ENCODE measurements around the gene HAGHL. TPM values are rescaled to one million over a fixed set of nuclear protein-coding genes. Genes with fewer than 3 reads are reported as not detected.
"Not testable (repeated sequence)": the region's sequence is repeated elsewhere in the genome, so short reads cannot be mapped to it uniquely, and the experiment has no call there.

Gene HAGHL
- total RNA-seq, 2 experiments from 2014 or later, result 5.0 to 5.7 TPM

DNA sequence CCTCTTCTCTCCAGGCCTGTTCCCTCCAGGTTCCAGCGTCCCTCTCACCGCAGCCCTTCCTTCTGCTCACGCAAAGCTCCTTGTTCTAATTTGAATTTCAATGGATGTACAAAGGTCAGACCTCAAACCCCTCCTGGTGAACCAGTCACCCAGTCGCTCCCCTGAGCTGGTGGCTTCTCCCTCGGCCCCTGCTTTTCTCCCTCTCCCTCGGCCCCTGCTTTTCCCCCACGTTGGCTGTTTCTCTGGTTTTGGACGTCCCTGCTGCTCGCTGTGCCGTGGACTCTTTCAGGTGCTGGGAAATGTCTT, 25.1 kb downstream of the HAGHL start:
- Mint-ChIP-seq H3K27ac (no peak overlapping the region), H3K4me1 (peaks cover 3% of the 10 kb centered on the region), H3K27me3 (peaks cover 7% of the 10 kb centered on the region), H3K36me3 (ENCODE audit: low read depth) (no peaks in the 10 kb centered on the region), H3K4me3 (no peak overlapping the region), H3K9me3 (no peaks in the 10 kb centered on the region)
- POLR2A ChIA-PET, result no interaction called here
- no peak for DNase-seq
- CTCF ChIA-PET, result no interaction called here

DNA sequence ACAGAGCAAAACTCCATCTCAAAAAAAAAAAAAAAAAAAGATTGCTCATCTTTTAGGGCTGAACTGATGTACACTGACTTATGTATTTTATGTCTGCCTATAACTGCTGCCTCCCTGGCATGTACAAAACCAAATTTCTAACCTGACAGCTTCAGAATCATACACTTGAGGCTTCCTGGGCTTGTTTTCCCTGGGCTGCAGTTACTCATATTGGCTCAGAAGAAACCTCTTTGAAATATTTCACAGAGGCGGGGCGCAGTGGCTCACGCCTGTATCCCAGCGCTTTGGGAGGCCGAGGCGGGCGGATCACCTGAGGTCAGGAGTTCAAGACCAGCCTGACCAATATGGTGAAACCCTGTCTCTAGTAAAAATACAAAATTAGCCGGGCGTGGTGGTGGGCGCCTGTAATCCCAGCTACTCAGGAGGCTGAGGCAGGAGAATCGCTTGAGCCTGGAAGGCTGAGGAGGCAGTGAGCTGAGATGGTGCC, 27.3 kb downstream of the HAGHL start:
- DNase-seq; H3K4me3 Mint-ChIP-seq; H3K4me1 Mint-ChIP-seq; H3K27me3 Mint-ChIP-seq; H3K27ac Mint-ChIP-seq; H3K36me3 Mint-ChIP-seq (ENCODE audit: low read depth); CTCF ChIA-PET; POLR2A ChIA-PET; H3K9me3 Mint-ChIP-seq: not testable (repeated sequence)

DNA sequence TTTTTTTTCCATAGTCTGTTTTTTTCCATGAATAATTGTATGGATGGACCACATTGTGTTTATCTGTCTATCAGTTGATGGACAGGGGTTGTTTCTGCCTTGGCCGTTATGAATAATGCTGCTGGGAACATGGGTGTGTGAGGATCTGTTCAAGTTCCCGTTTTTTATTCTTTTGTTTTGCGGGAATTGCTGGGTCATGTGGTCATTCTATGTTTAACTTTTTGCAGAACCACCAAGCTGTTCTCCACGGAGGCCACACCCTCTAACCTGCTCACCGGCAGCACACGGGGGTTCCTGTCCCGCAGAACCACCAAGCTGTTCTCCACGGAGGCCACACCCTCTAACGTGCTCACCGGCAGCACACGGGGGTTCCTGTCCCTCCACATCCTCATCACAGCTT, 27.8 kb downstream of the HAGHL start:
- Mint-ChIP-seq H3K4me3 (no peak overlapping the region), H3K36me3 (ENCODE audit: low read depth) (no peaks in the 10 kb centered on the region), H3K4me1 (peaks cover 3% of the 10 kb centered on the region), H3K27me3 (peaks cover 7% of the 10 kb centered on the region), H3K27ac (no peak overlapping the region), H3K9me3 (no peaks in the 10 kb centered on the region)
- CTCF ChIA-PET, result no interaction called here
- no peak for DNase-seq
- POLR2A ChIA-PET, result no interaction called here

DNA sequence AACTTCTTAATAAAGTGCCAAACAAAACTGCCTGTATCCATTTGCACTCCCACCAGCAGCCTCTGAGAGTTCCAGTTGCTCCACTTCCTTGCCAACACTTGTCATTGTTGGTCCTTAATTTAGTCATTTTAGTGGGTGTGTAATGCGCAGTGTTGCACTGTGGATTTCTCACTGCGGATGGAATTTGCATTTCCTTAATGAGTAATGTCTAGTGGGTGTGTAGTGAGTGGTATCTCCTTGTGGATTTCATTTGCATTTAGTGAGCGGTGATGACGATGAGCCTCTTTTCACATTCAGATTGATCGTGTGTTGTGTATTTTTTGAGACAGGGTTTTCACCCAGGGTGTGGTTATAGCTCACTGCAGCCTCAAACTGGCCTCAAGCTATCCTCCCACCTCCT, 29.5 kb downstream of the HAGHL start:
- Mint-ChIP-seq H3K27ac (no peak overlapping the region), H3K9me3 (no peaks in the 10 kb centered on the region), H3K27me3 (peaks cover 7% of the 10 kb centered on the region), H3K4me1 (peaks cover 3% of the 10 kb centered on the region), H3K4me3 (no peak overlapping the region), H3K36me3 (ENCODE audit: low read depth) (no peaks in the 10 kb centered on the region)
- no peak for DNase-seq
- POLR2A ChIA-PET, result interaction anchor here (0.6 kb wide), 1 partner anchor 35 kb away, joined by 4 read pairs; the partner anchor contains the start of gene ANTKMT
- CTCF ChIA-PET, result interaction anchor here (0.8 kb wide), 1 partner anchor 16 kb away, joined by 3 read pairs; the partner anchor contains the start of gene CIAO3

DNA sequence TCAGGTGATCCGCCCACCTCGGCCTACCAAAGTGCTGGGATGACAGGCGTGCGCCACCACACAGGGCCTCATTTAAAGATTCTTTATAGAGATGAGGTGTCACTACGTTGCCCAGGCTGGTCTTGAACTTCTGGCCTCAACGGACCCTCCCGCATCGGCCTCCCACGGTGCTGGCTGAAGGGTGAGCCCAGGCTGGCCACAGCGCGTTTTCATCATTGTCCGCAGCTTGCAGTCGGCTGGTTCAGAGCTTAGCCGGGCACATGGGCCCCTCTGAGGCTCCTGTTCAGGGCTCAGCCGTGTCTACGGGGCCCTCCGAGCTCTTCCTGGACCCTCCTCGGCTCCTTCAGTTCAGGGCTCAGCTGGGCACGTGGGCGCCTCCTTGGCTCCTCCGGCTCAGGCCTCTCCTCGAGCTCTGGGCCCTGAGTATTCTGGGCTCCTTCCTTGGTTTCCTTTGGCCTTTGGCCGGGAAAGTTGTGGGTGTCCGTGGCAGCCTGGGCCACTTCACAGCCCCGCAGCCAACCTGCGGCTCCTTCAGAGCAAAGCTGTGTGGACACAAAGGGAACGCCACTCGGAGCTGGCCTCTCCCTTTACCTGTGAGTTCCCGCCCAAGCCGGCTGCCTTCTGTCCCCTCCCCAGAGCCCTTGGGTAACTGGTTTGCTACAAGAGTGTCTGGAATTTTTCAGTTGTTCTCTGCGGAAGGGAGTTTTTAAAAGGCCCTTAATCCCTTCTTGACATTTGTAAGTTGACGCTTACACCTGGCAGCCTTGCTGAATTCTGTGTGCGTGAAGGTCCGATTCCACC, 32.4 kb downstream of the HAGHL start:
- ChIA-PET CTCF (no interaction called here), POLR2A (no interaction called here)
- Mint-ChIP-seq H3K36me3 (ENCODE audit: low read depth) (no peaks in the 10 kb centered on the region), H3K27me3 (peaks cover 7% of the 10 kb centered on the region), H3K27ac (no peak overlapping the region), H3K9me3 (no peaks in the 10 kb centered on the region), H3K4me3 (no peak overlapping the region), H3K4me1 (peaks cover 3% of the 10 kb centered on the region)
- no peak for DNase-seq

DNA sequence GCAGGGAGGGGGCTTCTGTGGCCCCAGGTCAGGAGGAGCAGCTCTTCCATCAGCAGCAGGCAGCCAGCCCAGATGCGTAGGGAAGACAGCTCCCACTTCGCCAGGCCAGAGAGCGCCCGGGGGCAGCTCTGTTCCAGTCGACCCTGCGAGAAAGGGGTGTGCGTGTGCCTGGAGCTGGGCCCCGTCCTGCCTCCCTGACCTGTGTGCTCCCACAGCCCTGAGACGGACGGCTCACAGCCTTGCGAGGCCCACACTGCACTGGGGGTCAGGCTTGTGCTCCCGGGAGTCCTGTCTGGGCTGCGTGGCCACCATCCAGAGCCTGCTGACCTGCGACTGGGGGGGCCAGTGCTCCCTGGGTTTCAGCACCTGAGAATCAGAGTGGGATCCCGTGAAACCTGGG, 33.2 kb downstream of the HAGHL start:
- ChIA-PET CTCF (no interaction called here), POLR2A (no interaction called here)
- no peak overlapping the region for H3K27ac Mint-ChIP-seq
- H3K4me3 Mint-ChIP-seq, result no peak overlapping the region
- H3K36me3 Mint-ChIP-seq (ENCODE audit: low read depth), result no peaks in the 10 kb centered on the region
- no peak for DNase-seq
- H3K4me1 Mint-ChIP-seq, result no peaks in the 10 kb centered on the region
- H3K27me3 Mint-ChIP-seq, result peaks cover 5% of the 10 kb centered on the region
- H3K9me3 Mint-ChIP-seq, result no peaks in the 10 kb centered on the region

DNA sequence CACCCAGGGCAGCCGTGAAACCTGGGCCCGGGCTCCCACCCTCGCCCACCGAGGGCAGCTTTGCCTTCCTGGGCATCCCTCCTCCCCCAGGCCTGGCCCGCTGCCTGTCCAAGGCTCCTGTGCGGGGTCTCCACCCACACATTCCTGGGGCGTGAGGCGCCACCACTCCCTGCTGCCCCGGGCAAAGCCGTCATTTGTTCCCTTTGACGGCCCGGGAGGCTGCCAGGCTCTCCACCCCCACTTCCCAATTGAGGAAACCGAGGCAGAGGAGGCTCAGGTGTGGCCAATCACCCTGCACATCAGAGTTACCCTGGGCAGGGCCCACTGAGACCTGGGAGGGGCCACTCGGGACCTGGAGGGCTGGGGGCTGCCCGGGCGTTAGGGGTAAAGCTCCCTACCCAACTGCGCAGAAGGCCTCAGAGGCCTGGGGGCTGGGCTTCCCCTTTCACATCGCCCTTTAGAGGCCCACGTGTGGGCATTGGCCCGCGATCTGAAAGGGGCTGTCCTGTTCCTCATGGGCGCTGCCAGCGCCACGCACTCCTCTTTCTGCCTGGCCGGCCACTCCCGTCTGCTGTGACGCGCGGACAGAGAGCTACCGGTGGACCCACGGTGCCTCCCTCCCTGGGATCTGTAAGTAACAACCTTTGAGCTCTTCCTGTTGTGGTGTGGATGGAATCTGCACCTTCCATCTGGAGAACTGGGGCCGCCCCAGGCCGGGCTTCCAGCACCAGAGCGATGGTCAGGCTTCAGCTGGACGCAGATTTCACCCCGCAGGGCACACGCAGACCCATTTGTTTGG, 33.8 kb downstream of the HAGHL start, which contains the start of gene MSLN:
MSLN (plus strand) TSS at position 190 of the 799 bp plus-strand sequence. CDS start 1,947 bp downstream, outside the sequence.
- CTCF ChIA-PET, result no interaction called here
- H3K4me3 Mint-ChIP-seq, result no peak within 1 kb of the TSS
- POLR2A ChIA-PET, result no interaction called here

DNA sequence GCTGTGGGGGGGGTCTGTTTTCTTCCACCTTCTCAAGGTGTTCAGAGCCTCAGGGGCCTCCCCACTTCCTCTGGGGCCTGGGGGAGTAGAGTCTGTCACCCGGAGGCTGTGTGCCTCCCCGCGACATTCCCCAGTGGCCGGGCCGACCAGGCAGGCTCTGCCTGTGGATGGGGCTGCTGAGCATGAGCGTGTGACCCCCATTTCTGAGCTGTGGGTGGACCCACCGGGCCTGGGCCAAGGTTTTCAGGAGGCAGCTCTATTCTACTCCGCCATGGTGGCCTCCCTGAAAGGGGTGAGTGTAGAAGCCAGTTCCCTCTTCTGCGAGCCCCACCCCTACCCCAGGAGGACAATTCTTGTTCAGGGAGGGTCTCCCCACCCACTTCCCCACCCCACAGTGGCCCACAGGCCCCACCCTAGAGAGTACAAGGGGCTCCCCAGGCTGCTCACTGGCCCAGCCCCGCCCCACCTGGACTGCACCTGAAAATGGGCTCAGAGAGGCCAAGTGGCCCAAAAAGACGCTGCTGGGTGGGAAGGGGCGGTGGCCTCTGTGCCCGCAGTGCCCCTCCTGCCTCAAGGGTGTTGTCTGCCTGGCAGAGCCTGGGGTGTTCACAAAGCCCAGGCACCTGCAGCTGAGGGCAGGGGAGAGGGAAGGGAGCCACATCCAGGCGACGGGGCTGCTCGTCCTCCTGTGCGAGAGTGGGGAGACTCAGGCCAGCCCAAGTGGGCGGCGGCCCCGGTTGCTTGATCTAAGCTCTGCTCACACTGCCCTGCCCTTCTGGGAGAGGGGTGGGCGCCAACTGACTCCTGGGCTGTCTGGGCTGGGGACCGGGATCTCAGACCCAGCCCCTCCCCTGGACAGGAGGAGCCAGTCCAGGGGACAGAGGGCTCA, 35.0 kb downstream of the HAGHL start:
- Mint-ChIP-seq H3K36me3 (ENCODE audit: low read depth) (no peaks in the 10 kb centered on the region), H3K4me3 (no peak overlapping the region), H3K27ac (no peak overlapping the region), H3K9me3 (no peaks in the 10 kb centered on the region), H3K4me1 (no peaks in the 10 kb centered on the region), H3K27me3 (no peaks in the 10 kb centered on the region)
- ChIA-PET CTCF (no interaction called here), POLR2A (no interaction called here)
- DNase-seq, result no peak

More for the DNA sequence above, 33.8 kb downstream of the HAGHL start, which contains the start of gene MSLN:
- H3K4me1 Mint-ChIP-seq, result no peaks in the 10 kb centered on the region
- H3K27ac Mint-ChIP-seq, result no peak within 1 kb of the TSS
- H3K36me3 Mint-ChIP-seq (ENCODE audit: low read depth), result no peaks in the 10 kb centered on the region
- peaks cover 5% of the 10 kb centered on the region for H3K27me3 Mint-ChIP-seq
- H3K9me3 Mint-ChIP-seq, result no peaks in the 10 kb centered on the region
- no peak for DNase-seq

DNA sequence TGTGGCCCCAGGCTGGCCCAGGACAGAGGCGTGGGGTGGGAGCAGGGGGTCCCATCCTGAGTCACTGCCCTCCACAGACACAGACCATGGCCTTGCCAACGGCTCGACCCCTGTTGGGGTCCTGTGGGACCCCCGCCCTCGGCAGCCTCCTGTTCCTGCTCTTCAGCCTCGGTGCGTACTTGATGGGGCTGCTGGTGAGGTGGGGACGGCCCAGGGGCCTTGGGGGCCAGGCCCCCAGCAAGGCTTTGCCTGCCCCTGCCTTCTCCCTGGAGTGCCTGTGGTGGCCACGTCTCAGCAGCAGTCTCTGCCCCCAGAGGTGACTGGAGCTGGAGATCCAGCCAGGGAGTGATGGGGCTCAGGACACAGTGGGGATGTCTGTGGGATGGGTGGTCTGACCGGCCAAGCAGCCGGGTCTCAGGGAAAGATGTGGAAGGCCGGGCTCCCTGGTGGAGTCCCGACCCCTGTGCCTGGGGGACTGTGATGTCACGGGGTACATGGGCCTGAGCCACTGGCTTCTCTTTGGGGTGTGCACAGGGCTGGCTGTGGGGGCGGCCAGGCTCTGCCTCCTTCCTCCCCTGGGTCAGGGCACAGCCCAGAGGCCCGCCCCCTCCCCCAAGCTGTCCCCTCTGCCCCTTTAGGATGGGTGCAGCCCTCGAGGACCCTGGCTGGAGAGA, 35.8 kb downstream of the HAGHL start:
- Mint-ChIP-seq H3K36me3 (ENCODE audit: low read depth) (no peaks in the 10 kb centered on the region), H3K27me3 (no peaks in the 10 kb centered on the region), H3K9me3 (no peaks in the 10 kb centered on the region), H3K4me1 (no peaks in the 10 kb centered on the region), H3K4me3 (no peak overlapping the region), H3K27ac (peak overlapping the region; percentile 5)
- no peak for DNase-seq
- POLR2A ChIA-PET, result no interaction called here
- CTCF ChIA-PET, result no interaction called here

DNA sequence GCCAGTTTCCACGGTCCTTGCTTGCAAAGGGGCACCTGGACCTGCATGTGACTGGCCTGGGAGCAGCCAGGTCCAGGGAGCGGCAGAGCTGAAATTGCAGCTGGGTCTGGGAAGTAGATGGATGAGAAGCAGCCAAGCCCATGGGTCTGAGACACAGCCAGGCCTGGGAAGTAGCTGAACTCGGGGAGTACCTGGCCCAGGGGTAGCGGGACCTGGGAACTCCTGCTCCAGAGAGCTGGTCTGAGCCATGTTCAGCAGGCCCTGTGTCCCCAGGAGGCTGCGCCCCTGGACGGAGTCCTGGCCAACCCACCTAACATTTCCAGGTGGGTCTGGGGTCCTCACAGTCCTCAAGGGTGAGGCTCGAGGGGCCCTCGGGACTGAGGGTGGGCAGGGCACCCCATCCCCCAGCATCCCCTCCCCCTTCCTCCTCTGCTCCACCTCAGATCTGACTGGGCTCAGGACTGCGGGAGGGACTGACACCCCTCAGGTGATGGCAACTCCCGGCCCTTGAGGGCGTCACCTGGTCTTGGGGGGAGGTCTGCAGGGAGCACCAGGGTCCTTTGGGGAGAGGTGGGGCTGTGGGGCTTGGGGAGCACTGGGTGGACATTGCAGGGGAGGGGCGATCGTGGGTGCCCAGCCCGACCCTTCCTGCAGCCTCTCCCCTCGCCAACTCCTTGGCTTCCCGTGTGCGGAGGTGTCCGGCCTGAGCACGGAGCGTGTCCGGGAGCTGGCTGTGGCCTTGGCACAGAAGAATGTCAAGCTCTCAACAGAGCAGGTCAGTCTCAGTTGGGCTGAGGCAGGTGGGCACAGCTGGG, 36.7 kb downstream of the HAGHL start:
- Mint-ChIP-seq H3K27ac (no peak overlapping the region), H3K36me3 (ENCODE audit: low read depth) (no peaks in the 10 kb centered on the region), H3K9me3 (no peaks in the 10 kb centered on the region), H3K4me3 (no peak overlapping the region), H3K27me3 (no peaks in the 10 kb centered on the region), H3K4me1 (no peaks in the 10 kb centered on the region)
- ChIA-PET POLR2A (no interaction called here), CTCF (interaction anchor here (1.4 kb wide), 1 partner anchor 13 kb away, joined by 3 read pairs; no protein-coding TSS in a partner anchor)
- DNase-seq, result no peak

DNA sequence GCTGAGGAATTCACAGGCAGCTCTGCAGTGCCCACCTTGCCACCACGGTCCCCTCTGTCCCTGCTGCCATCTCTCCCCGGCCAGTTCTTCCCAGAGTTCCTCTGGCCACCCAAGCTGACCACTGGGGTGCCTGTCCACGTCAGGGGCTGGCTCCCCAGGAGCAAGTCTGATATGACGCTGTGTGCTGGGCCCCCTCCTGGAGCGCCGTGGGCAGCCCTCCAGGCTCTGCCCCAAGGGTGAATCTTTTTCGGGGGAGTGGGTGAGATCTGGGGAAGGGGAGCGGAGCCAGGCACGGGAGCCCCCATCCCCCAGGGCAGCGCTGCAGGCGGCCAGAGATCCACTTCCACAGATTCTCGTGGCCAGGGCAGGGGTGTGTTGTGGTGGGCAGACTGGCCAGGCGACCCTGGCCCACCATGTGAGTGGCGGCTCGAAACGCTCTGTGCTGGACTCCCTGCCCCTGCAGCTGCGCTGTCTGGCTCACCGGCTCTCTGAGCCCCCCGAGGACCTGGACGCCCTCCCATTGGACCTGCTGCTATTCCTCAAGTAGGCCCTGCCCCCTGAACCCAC, 37.4 kb downstream of the HAGHL start:
- no peak for DNase-seq
- Mint-ChIP-seq H3K36me3 (ENCODE audit: low read depth) (no peaks in the 10 kb centered on the region), H3K4me1 (no peaks in the 10 kb centered on the region), H3K27ac (no peak overlapping the region), H3K9me3 (no peaks in the 10 kb centered on the region), H3K27me3 (no peaks in the 10 kb centered on the region), H3K4me3 (no peak overlapping the region)
- ChIA-PET CTCF (interaction anchor here (1.4 kb wide), 1 partner anchor 13 kb away, joined by 3 read pairs; no protein-coding TSS in a partner anchor), POLR2A (no interaction called here)
